Stomach smooth muscle (tissue), 2 donors: ENCODE measurements around the gene GALNT5.
A peak's percentile ranks its signal among the peaks of the same experiment; 100 is the strongest.
"Not testable (repeated sequence)": the region's sequence is repeated elsewhere in the genome, so short reads cannot be mapped to it uniquely, and the experiment has no call there.

Source experiments
- H3K27ac ChIP-seq: one replicate; pipeline ENCODE4 v1.7.0; 2013; ENCODE audit warnings: mild to moderate bottlenecking, low read length, inconsistent platforms
- H3K27me3 ChIP-seq, 2 donors: one replicate each; pipeline ENCODE4 v1.7.0; 2013; ENCODE audit warnings: low read length in 2 of 2; ENCODE audit not compliant: insufficient read depth in 2 of 2, control insufficient read depth in 1 of 2
- H3K36me3 ChIP-seq, 2 donors: one replicate each; pipeline ENCODE4 v1.7.0; 2013; ENCODE audit warnings: low read length in 2 of 2; ENCODE audit not compliant: control insufficient read depth in 2 of 2, insufficient read depth in 2 of 2
- H3K4me1 ChIP-seq: one replicate; pipeline ENCODE4 v1.7.0; 2013; ENCODE audit warnings: low read length; ENCODE audit not compliant: control insufficient read depth, insufficient read depth
- H3K4me3 ChIP-seq, 2 donors: one replicate each; pipeline ENCODE4 v1.7.0; 2013; ENCODE audit warnings: low read length in 2 of 2
- H3K9ac ChIP-seq, 2 donors: one replicate each; pipeline ENCODE4 v1.7.0; 2013; ENCODE audit warnings: low read length in 2 of 2, mild to moderate bottlenecking in 1 of 2
- H3K9me3 ChIP-seq, 2 donors: one replicate each; pipeline ENCODE4 v1.7.0; 2013; ENCODE audit warnings: low read length in 2 of 2; ENCODE audit not compliant: control insufficient read depth in 2 of 2
- donor health status: healthy.
- donor health status: Pancreatic carcinoma.

The GALNT5 gene

GRCh38 chr2:157257312-157258252 lies at the start of gene GALNT5:
TSS of gene GALNT5 (plus strand) at chr2:157257705. CDS start at chr2:157258083, 378 bp downstream.
- Histone ChIP-seq H3K4me1 (peaks cover 3% of the 10 kb centered on the region), H3K4me3 (peak within 1 kb of the TSS; percentile 33 to 66), H3K9ac (peak within 1 kb of the TSS in 1 of 2 donors; percentile 13), H3K27ac (no peak within 1 kb of the TSS), H3K27me3 (no peaks in the 10 kb centered on the region), H3K36me3 (no peaks in the 10 kb centered on the region), H3K9me3 (no peaks in the 10 kb centered on the region)

- no peak overlapping the region for H3K4me3 ChIP-seq
Observed at GRCh38 chr2:157216286-157216965, 41.1 kb upstream of the GALNT5 start.

GRCh38 chr2:157217409-157217808 lies 40.1 kb upstream of the GALNT5 start:
- H3K9me3 ChIP-seq = no peaks in the 10 kb centered on the region
- no peaks in the 10 kb centered on the region for H3K4me1 ChIP-seq
- H3K27ac ChIP-seq = no peak overlapping the region
- H3K9ac ChIP-seq = no peak overlapping the region
- no peaks in the 10 kb centered on the region for H3K36me3 ChIP-seq
- no peak overlapping the region for H3K4me3 ChIP-seq
- no peaks in the 10 kb centered on the region for H3K27me3 ChIP-seq

More at GRCh38 chr2:157216286-157216965, 41.1 kb upstream of the GALNT5 start:
- no peak overlapping the region for H3K27ac ChIP-seq
- no peaks in the 10 kb centered on the region for H3K27me3 ChIP-seq
- H3K36me3 ChIP-seq = no peaks in the 10 kb centered on the region
- no peak overlapping the region for H3K9ac ChIP-seq
- no peaks in the 10 kb centered on the region for H3K4me1 ChIP-seq
- H3K9me3 ChIP-seq = no peaks in the 10 kb centered on the region

- no peaks in the 10 kb centered on the region for H3K9me3 ChIP-seq
- H3K4me1 ChIP-seq = no peaks in the 10 kb centered on the region
- no peak overlapping the region for H3K27ac ChIP-seq
- no peaks in the 10 kb centered on the region for H3K36me3 ChIP-seq
- H3K4me3 ChIP-seq = no peak overlapping the region
- H3K9ac ChIP-seq = no peak overlapping the region
- H3K27me3 ChIP-seq = no peaks in the 10 kb centered on the region
Observed at GRCh38 chr2:157218911-157219310, 38.6 kb upstream of the GALNT5 start.

- Histone ChIP-seq H3K27ac (no peak overlapping the region), H3K9me3 (no peaks in the 10 kb centered on the region), H3K4me1 (no peaks in the 10 kb centered on the region), H3K9ac (no peak overlapping the region), H3K27me3 (no peaks in the 10 kb centered on the region), H3K4me3 (no peak overlapping the region), H3K36me3 (no peaks in the 10 kb centered on the region)
Observed at GRCh38 chr2:157220502-157220901, 37.0 kb upstream of the GALNT5 start.

- Histone ChIP-seq H3K4me1 (no peaks in the 10 kb centered on the region), H3K36me3 (no peaks in the 10 kb centered on the region), H3K9me3 (no peaks in the 10 kb centered on the region), H3K4me3 (no peak overlapping the region), H3K27ac (no peak overlapping the region), H3K9ac (no peak overlapping the region), H3K27me3 (no peaks in the 10 kb centered on the region)
Observed at GRCh38 chr2:157221394-157221988, 36.0 kb upstream of the GALNT5 start.

GRCh38 chr2:157223624-157224205 lies 33.8 kb upstream of the GALNT5 start:
- H3K36me3 ChIP-seq = no peaks in the 10 kb centered on the region
- H3K27ac ChIP-seq = no peak overlapping the region
- no peak overlapping the region for H3K9ac ChIP-seq
- no peak overlapping the region for H3K4me3 ChIP-seq
- no peaks in the 10 kb centered on the region for H3K27me3 ChIP-seq
- H3K4me1 ChIP-seq = no peaks in the 10 kb centered on the region
- no peaks in the 10 kb centered on the region for H3K9me3 ChIP-seq

- H3K4me3 ChIP-seq, H3K27me3 ChIP-seq, H3K27ac ChIP-seq, H3K9ac ChIP-seq, H3K4me1 ChIP-seq, H3K9me3 ChIP-seq, H3K36me3 ChIP-seq: not testable (repeated sequence)
Observed at GRCh38 chr2:157224448-157224847, 33.1 kb upstream of the GALNT5 start.

GRCh38 chr2:157227592-157227991 lies 29.9 kb upstream of the GALNT5 start:
- no peaks in the 10 kb centered on the region for H3K27me3 ChIP-seq
- H3K36me3 ChIP-seq = no peaks in the 10 kb centered on the region
- no peak overlapping the region for H3K4me3 ChIP-seq
- H3K9me3 ChIP-seq = no peaks in the 10 kb centered on the region
- H3K4me1 ChIP-seq = no peaks in the 10 kb centered on the region
- H3K9ac ChIP-seq = no peak overlapping the region
- H3K27ac ChIP-seq = no peak overlapping the region

- H3K9ac ChIP-seq = no peak overlapping the region
- no peak overlapping the region for H3K4me3 ChIP-seq
- no peaks in the 10 kb centered on the region for H3K27me3 ChIP-seq
- H3K4me1 ChIP-seq = no peaks in the 10 kb centered on the region
- H3K36me3 ChIP-seq = no peaks in the 10 kb centered on the region
- H3K9me3 ChIP-seq = no peaks in the 10 kb centered on the region
- no peak overlapping the region for H3K27ac ChIP-seq
Observed at GRCh38 chr2:157228946-157229345, 28.6 kb upstream of the GALNT5 start.
